T-helper 2 cell treated with Interferon-gamma antibody and Interleukin-4, amounts not matched to agents 5 μg/mL and 100 μg/mL, for 36 hours (primary cell): ENCODE measurements around the gene TRIM37.

Source experiments
- DNase-seq: peaks from one replicate; pipeline ENCODE4 v3.0.0; 2021; ENCODE audit warnings: low spot score
- H3K27ac Mint-ChIP-seq: one replicate; pipeline ENCODE4 v1.8.0; 2021; ENCODE audit warnings: mild to moderate bottlenecking, mixed read lengths
- H3K27me3 Mint-ChIP-seq: one replicate; pipeline ENCODE4 v1.8.0; 2021; ENCODE audit warnings: low read depth, mixed read lengths
- H3K36me3 Mint-ChIP-seq: one replicate; pipeline ENCODE4 v1.8.0; 2021; ENCODE audit warnings: low read depth, mixed read lengths
- H3K4me1 Mint-ChIP-seq: one replicate; pipeline ENCODE4 v1.8.0; 2021; ENCODE audit warnings: low read depth, mixed read lengths
- H3K4me3 Mint-ChIP-seq: one replicate; pipeline ENCODE4 v1.8.0; 2022; ENCODE audit warnings: mild to moderate bottlenecking, moderate library complexity, mixed read lengths
- H3K9me3 Mint-ChIP-seq: one replicate; pipeline ENCODE4 v1.8.0; 2021; ENCODE audit warnings: mixed read lengths

Gene TRIM37

GRCh38 chr17:59046192-59046591 is 60.5 kb downstream of the TRIM37 start:
- no peak overlapping the region for H3K27ac Mint-ChIP-seq
- H3K4me1 Mint-ChIP-seq = no peaks in the 10 kb centered on the region
- H3K9me3 Mint-ChIP-seq = no peaks in the 10 kb centered on the region
- H3K27me3 Mint-ChIP-seq = no peaks in the 10 kb centered on the region
- no peak overlapping the region for H3K4me3 Mint-ChIP-seq
- no peak for DNase-seq
- H3K36me3 Mint-ChIP-seq = peaks cover 36% of the 10 kb centered on the region

DNA sequence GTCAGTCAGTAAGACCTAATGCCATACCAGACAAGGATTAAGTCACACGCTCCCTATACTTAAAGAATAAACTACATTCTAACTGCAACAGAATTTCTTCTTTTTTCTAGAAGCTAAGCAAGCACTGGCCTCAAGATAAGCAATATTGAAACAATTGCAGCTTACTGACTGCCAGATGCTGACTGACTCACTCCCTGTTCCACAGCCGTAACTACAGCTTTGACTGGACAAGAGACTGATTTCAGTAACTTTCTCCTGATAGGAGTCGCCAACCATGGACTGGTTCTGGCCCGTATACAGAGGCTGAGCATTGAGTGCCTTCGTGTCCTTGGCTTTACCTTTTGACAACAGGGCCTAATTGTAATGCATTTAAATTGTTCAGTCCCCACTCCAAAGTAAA is 67.9 kb downstream of the TRIM37 start:
- Mint-ChIP-seq H3K36me3 (peaks cover 45% of the 10 kb centered on the region), H3K27ac (no peak overlapping the region), H3K4me1 (peaks cover 2% of the 10 kb centered on the region), H3K27me3 (no peaks in the 10 kb centered on the region), H3K4me3 (no peak overlapping the region), H3K9me3 (no peaks in the 10 kb centered on the region)
- DNase-seq = peak; percentile 36

- no peak for DNase-seq
- Mint-ChIP-seq H3K36me3 (peaks cover 38% of the 10 kb centered on the region), H3K4me1 (peaks cover 2% of the 10 kb centered on the region), H3K27ac (no peak overlapping the region), H3K9me3 (no peaks in the 10 kb centered on the region), H3K27me3 (no peaks in the 10 kb centered on the region), H3K4me3 (no peak overlapping the region)
Observed at GRCh38 chr17:59037960-59038359, 68.7 kb downstream of the TRIM37 start.

DNA sequence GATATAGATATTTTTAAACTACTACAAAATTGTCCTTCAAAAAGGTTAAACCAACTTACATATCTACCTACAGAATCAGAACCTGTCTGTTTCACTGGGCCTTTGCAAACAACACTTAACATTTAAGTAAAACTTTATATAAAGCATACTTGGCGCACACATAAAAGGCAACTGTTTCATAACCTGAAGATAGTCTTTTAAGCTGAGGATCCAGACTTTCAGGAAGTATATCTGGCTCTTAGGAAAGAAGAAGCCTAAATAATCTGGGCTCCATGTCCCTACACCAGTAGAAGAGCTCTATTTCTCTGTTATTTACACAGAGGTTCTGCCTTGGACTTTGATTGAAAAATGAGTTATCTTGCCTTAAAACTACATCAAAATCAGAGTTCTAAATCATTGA is 75.9 kb downstream of the TRIM37 start:
- H3K4me3 Mint-ChIP-seq = no peak overlapping the region
- DNase-seq = no peak
- no peaks in the 10 kb centered on the region for H3K9me3 Mint-ChIP-seq
- H3K27ac Mint-ChIP-seq = no peak overlapping the region
- peaks cover 5% of the 10 kb centered on the region for H3K4me1 Mint-ChIP-seq
- peaks cover 38% of the 10 kb centered on the region for H3K36me3 Mint-ChIP-seq
- no peaks in the 10 kb centered on the region for H3K27me3 Mint-ChIP-seq

DNA sequence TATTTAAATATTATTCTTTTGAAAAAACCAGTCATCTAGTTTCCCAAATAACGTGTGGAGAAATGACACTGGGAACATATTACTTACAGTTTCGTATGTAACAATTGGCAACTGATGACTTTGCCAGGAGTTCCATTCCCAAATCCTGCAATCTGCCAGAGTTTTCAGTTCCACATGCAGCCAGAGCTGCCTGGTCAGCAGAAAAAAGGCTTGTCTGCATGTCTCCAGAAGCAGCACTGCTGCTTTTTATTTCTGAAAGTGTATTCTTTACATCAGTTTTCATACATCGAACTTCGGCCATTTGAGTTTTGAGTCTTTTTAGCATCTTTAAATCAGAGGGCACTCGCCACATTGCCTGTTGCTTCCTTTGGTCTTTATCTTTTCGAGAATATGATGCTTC is 78.4 kb downstream of the TRIM37 start:
- H3K27ac Mint-ChIP-seq = no peak overlapping the region
- no peak for DNase-seq
- peaks cover 32% of the 10 kb centered on the region for H3K36me3 Mint-ChIP-seq
- H3K9me3 Mint-ChIP-seq = no peaks in the 10 kb centered on the region
- H3K4me3 Mint-ChIP-seq = no peak overlapping the region
- H3K4me1 Mint-ChIP-seq = peaks cover 5% of the 10 kb centered on the region
- H3K27me3 Mint-ChIP-seq = no peaks in the 10 kb centered on the region

GRCh38 chr17:59027750-59028149 is 78.9 kb downstream of the TRIM37 start:
- peaks cover 32% of the 10 kb centered on the region for H3K36me3 Mint-ChIP-seq
- DNase-seq = no peak
- H3K4me1 Mint-ChIP-seq = peaks cover 5% of the 10 kb centered on the region
- H3K27me3 Mint-ChIP-seq = no peaks in the 10 kb centered on the region
- no peaks in the 10 kb centered on the region for H3K9me3 Mint-ChIP-seq
- no peak overlapping the region for H3K4me3 Mint-ChIP-seq
- H3K27ac Mint-ChIP-seq = no peak overlapping the region

- no peak for DNase-seq
- peaks cover 28% of the 10 kb centered on the region for H3K36me3 Mint-ChIP-seq
- H3K4me3 Mint-ChIP-seq = no peak overlapping the region
- H3K27me3 Mint-ChIP-seq = no peaks in the 10 kb centered on the region
- no peaks in the 10 kb centered on the region for H3K9me3 Mint-ChIP-seq
- peaks cover 5% of the 10 kb centered on the region for H3K4me1 Mint-ChIP-seq
- no peak overlapping the region for H3K27ac Mint-ChIP-seq
Observed at GRCh38 chr17:59026176-59026939, 80.3 kb downstream of the TRIM37 start.

DNA sequence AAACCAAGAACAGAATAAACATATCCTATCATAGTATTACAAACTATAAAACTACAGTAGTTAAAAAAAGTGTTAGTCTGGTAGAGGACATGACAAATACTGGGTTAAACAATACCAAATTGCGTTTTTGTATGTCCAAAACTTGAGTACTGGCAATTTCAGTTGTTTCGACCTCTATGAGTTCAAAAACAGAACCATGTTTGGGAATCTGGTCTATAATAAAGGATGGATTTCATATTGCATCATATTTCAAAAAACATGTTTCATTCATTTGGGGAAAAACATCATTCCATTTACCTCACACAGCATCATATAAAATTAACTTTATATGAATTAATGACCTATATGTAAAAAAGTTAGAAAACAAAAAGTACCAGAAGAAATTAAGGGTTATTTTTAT is 81.8 kb downstream of the TRIM37 start:
- Mint-ChIP-seq H3K4me3 (no peak overlapping the region), H3K27me3 (no peaks in the 10 kb centered on the region), H3K4me1 (peaks cover 5% of the 10 kb centered on the region), H3K36me3 (peaks cover 38% of the 10 kb centered on the region), H3K27ac (no peak overlapping the region), H3K9me3 (no peaks in the 10 kb centered on the region)
- DNase-seq = no peak

- Mint-ChIP-seq H3K27ac (no peak overlapping the region), H3K4me1 (no peaks in the 10 kb centered on the region), H3K36me3 (peaks cover 30% of the 10 kb centered on the region), H3K9me3 (no peaks in the 10 kb centered on the region), H3K4me3 (no peak overlapping the region), H3K27me3 (no peaks in the 10 kb centered on the region)
- no peak for DNase-seq
Observed at GRCh38 chr17:59018019-59018418, 88.7 kb downstream of the TRIM37 start.

DNA sequence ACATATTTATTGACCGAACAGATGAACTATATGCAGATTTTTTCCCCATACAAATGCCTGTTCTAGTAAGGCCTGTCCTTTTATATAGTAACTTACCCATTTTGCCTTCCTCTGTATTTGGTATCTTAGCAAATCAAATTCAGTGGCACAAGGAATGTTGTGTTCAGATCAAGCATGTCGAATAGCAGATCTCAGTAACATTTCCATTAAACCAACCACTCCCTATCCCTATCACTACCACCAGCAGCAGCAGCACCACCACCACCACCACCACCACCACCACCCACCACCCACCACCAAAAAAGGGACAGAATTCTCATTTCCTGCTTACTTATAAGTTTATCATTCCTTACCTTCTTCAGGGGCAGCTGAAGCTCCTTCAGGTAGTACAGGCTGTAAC is 94.7 kb downstream of the TRIM37 start:
- H3K27ac Mint-ChIP-seq = no peak overlapping the region
- H3K9me3 Mint-ChIP-seq = no peaks in the 10 kb centered on the region
- peaks cover 18% of the 10 kb centered on the region for H3K36me3 Mint-ChIP-seq
- H3K4me1 Mint-ChIP-seq = no peaks in the 10 kb centered on the region
- H3K4me3 Mint-ChIP-seq = no peak overlapping the region
- H3K27me3 Mint-ChIP-seq = no peaks in the 10 kb centered on the region
- DNase-seq = no peak

GRCh38 chr17:59010026-59010425 is 96.7 kb downstream of the TRIM37 start:
- Mint-ChIP-seq H3K4me1 (no peaks in the 10 kb centered on the region), H3K4me3 (no peak overlapping the region), H3K36me3 (peaks cover 18% of the 10 kb centered on the region), H3K9me3 (no peaks in the 10 kb centered on the region), H3K27me3 (no peaks in the 10 kb centered on the region), H3K27ac (no peak overlapping the region)
- no peak for DNase-seq

- H3K27ac Mint-ChIP-seq = no peak overlapping the region
- H3K27me3 Mint-ChIP-seq = no peaks in the 10 kb centered on the region
- no peak for DNase-seq
- no peak overlapping the region for H3K4me3 Mint-ChIP-seq
- H3K9me3 Mint-ChIP-seq = no peaks in the 10 kb centered on the region
- H3K4me1 Mint-ChIP-seq = peaks cover 5% of the 10 kb centered on the region
- peaks cover 12% of the 10 kb centered on the region for H3K36me3 Mint-ChIP-seq
Observed at GRCh38 chr17:59008737-59009136, 97.9 kb downstream of the TRIM37 start.

DNA sequence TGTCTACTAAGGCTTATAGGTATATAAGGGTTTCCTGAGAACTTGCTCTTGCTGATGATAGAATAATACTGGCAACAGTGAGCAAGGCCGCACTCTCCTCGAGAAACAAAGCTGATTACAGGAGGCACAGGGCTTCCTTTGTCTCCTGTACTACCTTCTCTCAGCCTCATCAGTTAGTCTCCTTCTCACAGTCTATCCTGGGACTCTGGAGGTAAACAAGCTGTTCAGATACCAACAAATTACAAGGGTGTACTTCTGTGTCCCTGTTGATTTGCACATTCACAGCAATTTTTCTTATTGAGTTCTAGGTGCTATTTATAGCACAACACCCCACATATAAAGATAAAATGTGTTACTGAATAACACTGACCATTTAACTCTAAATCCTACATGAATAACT is 98.7 kb downstream of the TRIM37 start:
- no peak overlapping the region for H3K27ac Mint-ChIP-seq
- DNase-seq = no peak
- peaks cover 8% of the 10 kb centered on the region for H3K36me3 Mint-ChIP-seq
- H3K9me3 Mint-ChIP-seq = no peaks in the 10 kb centered on the region
- no peak overlapping the region for H3K4me3 Mint-ChIP-seq
- H3K4me1 Mint-ChIP-seq = peaks cover 5% of the 10 kb centered on the region
- H3K27me3 Mint-ChIP-seq = no peaks in the 10 kb centered on the region

DNA sequence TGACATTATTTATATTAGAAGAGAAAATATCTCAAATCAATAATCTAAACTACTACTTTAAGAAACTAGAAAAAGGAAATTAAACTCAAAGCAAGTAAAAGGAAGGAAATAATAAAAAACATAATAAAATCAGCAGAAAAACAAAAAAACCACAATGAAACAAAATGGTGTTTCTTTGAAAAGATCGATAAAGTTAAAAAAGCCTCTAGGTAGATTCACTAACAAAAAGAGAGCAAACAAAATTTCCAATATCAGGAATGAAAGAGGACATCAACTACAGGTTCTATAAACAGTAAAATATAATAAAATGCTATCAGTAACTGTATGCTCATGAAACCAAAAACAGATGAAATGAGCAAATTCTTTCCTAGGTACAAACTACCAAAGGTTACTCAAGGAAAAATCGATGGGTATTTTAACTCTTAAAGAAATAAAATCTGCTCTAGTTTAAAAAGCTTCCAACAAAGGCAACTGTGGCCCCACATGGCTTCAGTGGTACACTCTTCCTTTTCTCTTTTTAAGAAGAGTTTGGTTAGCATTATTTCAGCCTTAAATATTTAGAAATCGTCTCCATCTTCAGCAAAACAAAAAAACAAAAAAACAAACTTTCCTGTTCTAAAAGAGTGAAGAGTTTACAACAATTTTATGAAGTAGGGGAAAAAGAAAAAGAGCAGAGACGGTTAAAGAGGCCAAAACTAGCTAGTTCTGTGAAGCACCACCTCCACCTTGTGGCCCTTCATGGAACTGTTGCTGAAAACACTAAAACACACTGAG is 102.2 kb downstream of the TRIM37 start:
- peaks cover 17% of the 10 kb centered on the region for H3K4me1 Mint-ChIP-seq
- H3K27ac Mint-ChIP-seq = peak overlapping the region; percentile 78
- H3K36me3 Mint-ChIP-seq = peaks cover 10% of the 10 kb centered on the region
- no peak overlapping the region for H3K4me3 Mint-ChIP-seq
- DNase-seq = peak; percentile 39
- no peaks in the 10 kb centered on the region for H3K9me3 Mint-ChIP-seq
- H3K27me3 Mint-ChIP-seq = no peaks in the 10 kb centered on the region
